D721Med (cell line): ENCODE results near the gene ULK4.
"Not testable (repeated sequence)": the region's sequence is repeated elsewhere in the genome, so short reads cannot be mapped to it uniquely, and the experiment has no call there.

Source experiments
- DNase-seq: peaks from one replicate; pipeline ENCODE4 v3.0.0; 2011; ENCODE audit warnings: low spot score; ENCODE audit not compliant: insufficient read length
- FAIRE-seq: peaks from 2 replicates; lab custom pipeline; 2011; peaks lifted over from hg19 to GRCh38; lab: Jason Lieb, UNC
- CTCF ChIP-seq: IDR thresholded peaks from 2 replicates; pipeline ENCODE4 v1.5.1; 2012; ENCODE audit warnings: mild to moderate bottlenecking, control low read depth; ENCODE audit not compliant: insufficient read depth; ENCODE audit errors: missing control alignments

The ULK4 gene

GRCh38 chr3:41448396-41448795, 513.5 kb downstream of the ULK4 start:
- DNase-seq, result no peak
- FAIRE-seq, result no peak
- no peak for TF ChIP-seq CTCF

GRCh38 chr3:41447701-41448100, 514.2 kb downstream of the ULK4 start:
- FAIRE-seq (no peak), DNase-seq (no peak)
- TF ChIP-seq CTCF, result no peak

GRCh38 chr3:41446316-41446715, 515.6 kb downstream of the ULK4 start:
- not testable (repeated sequence) for FAIRE-seq, DNase-seq

- FAIRE-seq, result no peak
- DNase-seq, result no peak
These were observed 520.3 kb downstream of the ULK4 start for GRCh38 chr3:41441568-41441967.

GRCh38 chr3:41441139-41441538, 520.8 kb downstream of the ULK4 start:
- no peak for TF ChIP-seq CTCF
- DNase-seq (no peak), FAIRE-seq (no peak)

More at GRCh38 chr3:41441568-41441967, 520.3 kb downstream of the ULK4 start:
- no peak for TF ChIP-seq CTCF

GRCh38 chr3:41436983-41437382, 524.9 kb downstream of the ULK4 start:
- FAIRE-seq (no peak), DNase-seq (no peak)

GRCh38 chr3:41434781-41435180, 527.1 kb downstream of the ULK4 start:
- no peak for TF ChIP-seq CTCF
- DNase-seq (no peak), FAIRE-seq (no peak)

More at GRCh38 chr3:41436983-41437382, 524.9 kb downstream of the ULK4 start:
- TF ChIP-seq CTCF, result no peak

- no peak for TF ChIP-seq CTCF
- FAIRE-seq (no peak), DNase-seq (no peak)
These were observed 530.5 kb downstream of the ULK4 start for GRCh38 chr3:41431386-41431785.
